Epithelial cell of proximal tubule (primary cell): ENCODE measurements around the gene OCIAD2. TPM values are rescaled to one million over a fixed set of nuclear protein-coding genes. Genes with fewer than 3 reads are reported as not detected.
"Not testable (repeated sequence)": the region's sequence is repeated elsewhere in the genome, so short reads cannot be mapped to it uniquely, and the experiment has no call there.

Source experiments
- DNase-seq: peaks from one replicate; pipeline ENCODE4 v3.0.0-alpha.2; 2011; ENCODE audit warnings: low read depth
- H3K4me3 ChIP-seq: 2 replicates; pipeline ENCODE4 v1.5.1; 2011; ENCODE audit warnings: low read depth, mild to moderate bottlenecking, low read length
- CTCF ChIP-seq: conservative IDR thresholded peaks from 2 replicates; pipeline ENCODE4 v1.5.1; 2012; ENCODE audit warnings: low read depth, mild to moderate bottlenecking, low read length
- total RNA-seq: library from RNA; depleted of rRNA; stranded (reverse); fragments of >200 nt; gene quantifications from 2 replicates; pipeline ENCODE4 v1.2.3, GENCODE V29; 2015

The OCIAD2 gene
- total RNA-seq, 1 donor from 2014 or later = 164 TPM

DNA sequence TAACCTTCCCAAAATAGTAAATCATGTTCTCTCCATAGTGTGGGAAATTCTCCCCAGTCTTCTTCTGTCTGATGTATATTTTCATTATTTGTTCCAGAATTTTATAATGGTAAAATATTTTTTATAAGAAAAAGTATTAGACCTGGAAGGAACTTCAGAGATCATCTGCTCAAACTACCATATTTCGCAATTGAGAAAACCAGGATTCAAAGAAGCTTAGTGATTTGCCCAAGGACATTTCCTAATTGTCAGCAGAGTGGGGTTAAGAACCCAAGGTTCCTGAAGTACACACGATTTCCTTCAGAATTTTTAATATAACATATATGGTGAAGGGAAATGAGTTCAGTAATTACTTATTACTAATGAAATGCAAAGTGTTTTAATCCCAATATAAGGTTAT is 51.6 kb downstream of the OCIAD2 start:
- no peak for DNase-seq
- H3K4me3 ChIP-seq = no peak overlapping the region
- TF ChIP-seq CTCF = no peak

- no peak for DNase-seq
- no peak for TF ChIP-seq CTCF
- H3K4me3 ChIP-seq = no peak overlapping the region
These were observed 52.2 kb downstream of the OCIAD2 start for GRCh38 chr4:48854395-48854683.

DNA sequence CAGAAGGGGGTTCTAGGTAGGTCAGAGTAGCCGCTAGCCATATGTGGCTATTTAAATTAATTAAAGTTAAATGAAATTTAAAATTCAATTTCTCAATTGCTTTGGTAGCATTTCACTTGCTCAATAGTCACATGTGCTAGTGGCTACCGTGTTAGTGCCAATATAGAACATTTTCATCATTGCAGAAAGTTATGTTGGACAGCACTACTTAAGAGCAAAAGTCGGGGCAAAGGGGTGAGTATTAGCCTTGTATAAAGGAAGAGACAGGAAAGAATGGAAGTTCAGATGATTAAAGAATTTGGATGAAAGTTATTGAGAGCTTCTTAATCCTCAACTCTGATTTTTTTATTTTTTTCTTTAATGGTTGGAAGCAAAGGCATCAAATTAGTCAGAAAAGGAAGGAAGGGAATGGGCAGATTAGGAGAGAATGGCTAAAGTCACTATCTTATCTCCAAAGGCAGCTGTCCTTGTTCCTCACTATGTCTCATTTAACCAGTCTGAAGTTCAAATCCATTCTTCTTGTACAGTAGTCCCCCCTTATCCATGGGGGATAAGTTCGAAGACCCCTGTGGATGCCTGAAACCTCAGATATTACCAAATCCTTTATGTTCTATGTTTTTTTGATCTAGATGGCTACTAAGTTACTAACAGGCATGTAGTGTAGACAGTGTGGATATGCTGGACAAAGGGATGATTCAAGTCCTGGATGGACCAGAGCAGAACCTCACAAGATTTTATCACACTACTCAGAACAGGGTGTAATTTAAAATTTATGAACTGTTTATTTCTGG is 52.8 kb downstream of the OCIAD2 start:
- H3K4me3 ChIP-seq = no peak overlapping the region
- no peak for TF ChIP-seq CTCF
- no peak for DNase-seq

DNA sequence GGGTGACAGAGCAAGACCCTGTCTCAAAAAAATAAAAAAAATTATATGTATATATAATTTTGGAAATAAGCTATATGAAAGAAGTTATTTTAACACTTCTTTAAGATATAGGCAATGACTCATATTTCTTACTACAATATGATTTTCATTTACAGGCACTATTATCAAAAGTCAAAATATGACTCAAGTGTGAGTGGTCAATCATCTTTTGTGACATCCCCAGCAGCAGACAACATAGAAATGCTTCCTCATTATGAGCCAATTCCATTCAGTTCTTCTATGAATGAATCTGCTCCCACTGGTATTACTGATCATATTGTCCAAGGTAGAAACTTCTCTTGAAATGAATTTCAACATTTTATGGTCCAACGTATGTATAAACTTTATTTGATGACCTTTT is 54.9 kb downstream of the OCIAD2 start:
- H3K4me3 ChIP-seq = no peak overlapping the region
- no peak for DNase-seq
- TF ChIP-seq CTCF = no peak

GRCh38 chr4:48848799-48849198 is 57.8 kb downstream of the OCIAD2 start:
- H3K4me3 ChIP-seq, DNase-seq: not testable (repeated sequence)

DNA sequence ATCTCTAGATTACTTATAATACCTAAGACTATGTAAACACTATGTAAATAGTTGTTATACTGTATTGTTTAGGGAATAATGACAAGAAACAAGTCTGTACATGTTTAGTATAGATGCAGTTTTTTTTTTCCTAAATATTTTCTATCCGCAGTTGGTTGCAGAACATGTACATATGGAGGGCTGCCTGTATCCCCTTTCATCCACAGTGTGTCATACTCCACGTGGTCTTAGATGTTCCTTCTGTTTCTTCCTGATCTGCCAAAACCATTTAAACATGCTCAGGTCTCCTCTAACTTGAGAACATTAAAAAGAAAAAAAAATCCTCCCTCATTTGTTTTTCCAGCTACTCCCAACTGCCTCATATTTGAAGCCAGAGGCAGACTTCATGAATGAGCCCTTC is 61.7 kb downstream of the OCIAD2 start:
- no peak for TF ChIP-seq CTCF
- no peak for DNase-seq
- H3K4me3 ChIP-seq = no peak overlapping the region

- no peak for TF ChIP-seq CTCF
- no peak for DNase-seq
- no peak overlapping the region for H3K4me3 ChIP-seq
These were observed 65.3 kb downstream of the OCIAD2 start for GRCh38 chr4:48841045-48841827.
